HG02970 (cell line): ENCODE data around the gene SYT1.
A peak's percentile ranks its signal among the peaks of the same experiment; 100 is the strongest.

Source experiments
- ATAC-seq: cut with Tn5 transposase; IDR thresholded peaks from one replicate; pipeline ENCODE4 v1.9.1; 2021; ENCODE audit warnings: mild to moderate bottlenecking, moderate library complexity, moderate number of reproducible peaks; ENCODE audit not compliant: unreplicated experiment, low FRiP score

SYT1 gene

DNA sequence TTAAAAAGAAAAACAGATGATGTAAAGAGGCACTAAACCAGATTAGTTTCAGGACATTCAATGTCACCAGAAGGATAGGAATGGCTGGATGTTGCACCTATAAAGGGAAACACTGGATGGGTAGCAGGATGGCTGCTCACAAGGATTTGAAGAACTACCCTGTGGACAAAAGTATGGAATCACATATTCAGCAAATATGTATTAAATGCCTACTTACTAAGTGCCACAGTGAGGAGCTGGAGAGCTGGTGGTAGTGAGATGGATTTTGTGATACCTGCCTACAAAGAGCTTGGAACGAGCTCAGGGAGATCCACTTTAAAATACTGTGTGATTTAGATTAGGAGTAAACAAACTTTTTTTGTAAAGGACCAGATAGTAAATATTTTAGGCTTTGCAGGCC, 510.0 kb downstream of the SYT1 start:
- no peak for ATAC-seq

DNA sequence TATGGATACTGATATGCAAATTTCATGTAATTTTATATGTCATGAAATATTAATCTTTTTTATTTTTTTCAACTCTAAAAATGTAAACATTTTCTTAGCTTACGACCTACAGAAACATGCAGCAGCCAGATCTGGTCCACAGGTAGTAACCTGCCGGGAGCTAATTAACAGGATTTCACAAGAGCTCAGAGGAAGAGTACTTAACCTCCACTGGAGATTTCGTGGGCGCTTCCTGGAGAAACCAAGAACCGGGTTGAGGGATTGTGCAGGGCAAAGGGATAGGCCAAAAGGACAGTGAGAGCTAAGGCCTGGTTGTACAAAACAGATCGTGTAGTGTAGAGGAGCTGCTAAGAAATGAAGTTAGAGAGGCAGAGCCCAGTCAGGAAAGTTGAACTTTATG, 510.5 kb downstream of the SYT1 start:
- no peak for ATAC-seq

DNA sequence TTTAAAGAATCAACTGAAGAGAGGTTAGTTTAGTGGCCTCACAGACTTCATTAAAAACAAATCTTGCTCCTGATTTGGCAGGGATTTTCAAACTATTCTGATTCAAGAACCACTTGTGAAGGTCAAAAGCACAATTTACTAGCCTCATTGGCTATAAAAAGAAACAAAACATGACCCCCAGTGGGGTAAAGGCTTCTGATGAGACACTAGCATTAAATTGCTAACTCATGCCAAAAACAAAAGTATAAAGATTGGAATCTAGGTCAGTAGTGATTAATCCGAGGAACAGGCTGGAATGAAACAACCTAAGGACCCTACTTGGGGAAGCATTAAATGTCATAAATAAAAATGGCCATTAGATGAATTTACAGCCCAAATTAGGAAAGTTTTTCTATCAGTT, 513.9 kb downstream of the SYT1 start:
- no peak for ATAC-seq

DNA sequence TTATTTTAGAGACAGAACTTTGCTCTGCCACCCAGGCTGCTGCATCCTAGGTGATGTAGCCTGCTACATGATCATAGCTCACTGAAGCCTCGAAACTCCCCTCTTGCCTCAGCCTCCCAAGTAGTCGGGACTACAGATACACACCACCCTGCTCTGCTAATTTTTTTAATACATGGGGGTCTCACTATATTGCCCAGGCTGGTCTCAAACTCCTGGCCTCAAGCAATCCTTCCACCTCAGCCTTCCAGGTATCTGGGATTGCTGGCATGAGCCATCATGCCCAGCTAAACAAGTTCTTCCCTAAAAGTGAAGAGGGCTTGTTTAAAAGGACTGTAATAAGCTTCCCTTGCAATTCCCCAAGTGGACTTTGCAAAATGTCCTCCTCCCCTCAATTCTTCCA, 515.8 kb downstream of the SYT1 start:
- ATAC-seq: no peak

DNA sequence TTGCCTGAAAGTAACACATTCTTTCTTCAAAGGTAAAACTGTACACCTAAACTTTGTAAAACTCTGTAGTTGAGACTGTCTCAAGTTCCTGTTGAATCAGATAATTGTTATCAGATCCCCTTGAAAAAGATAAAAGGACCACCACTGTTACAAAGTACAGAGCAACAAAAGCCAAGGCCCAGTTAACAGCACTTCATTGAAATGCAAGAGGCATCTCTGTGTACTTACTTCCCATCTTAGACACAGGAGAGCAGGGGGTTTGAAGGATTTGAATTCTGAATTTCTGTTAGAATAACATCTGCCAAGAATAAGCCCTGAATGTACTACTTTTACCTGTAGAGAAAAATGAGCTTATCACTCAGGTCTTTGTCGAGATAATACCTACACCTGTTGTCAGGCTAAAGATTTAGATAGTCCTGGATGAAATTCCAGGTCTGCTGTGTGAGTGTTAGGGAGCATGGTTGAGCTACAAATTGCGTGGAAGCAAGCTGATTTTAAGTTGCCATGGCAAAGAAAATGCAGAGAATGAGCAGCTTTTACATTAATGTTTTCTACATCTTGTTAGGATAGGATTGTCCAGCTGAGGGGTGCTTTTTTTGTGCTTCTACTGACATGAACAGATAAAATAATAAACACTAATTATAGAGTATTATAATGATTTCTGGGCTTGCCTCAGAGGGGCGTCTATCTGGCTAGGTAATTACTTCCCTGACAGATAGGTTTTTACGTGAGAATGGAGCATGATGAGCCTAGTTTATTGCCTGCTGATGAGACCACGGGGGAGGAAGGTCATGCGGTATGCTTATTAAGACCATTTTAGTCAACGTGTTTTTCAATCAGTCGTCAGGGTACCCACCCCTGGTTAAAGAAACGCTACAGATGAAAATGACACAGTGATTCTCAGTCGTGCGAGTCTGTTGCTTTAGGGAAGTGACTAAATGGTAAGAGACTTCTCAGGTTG, 517.0 kb downstream of the SYT1 start:
- no peak for ATAC-seq

DNA sequence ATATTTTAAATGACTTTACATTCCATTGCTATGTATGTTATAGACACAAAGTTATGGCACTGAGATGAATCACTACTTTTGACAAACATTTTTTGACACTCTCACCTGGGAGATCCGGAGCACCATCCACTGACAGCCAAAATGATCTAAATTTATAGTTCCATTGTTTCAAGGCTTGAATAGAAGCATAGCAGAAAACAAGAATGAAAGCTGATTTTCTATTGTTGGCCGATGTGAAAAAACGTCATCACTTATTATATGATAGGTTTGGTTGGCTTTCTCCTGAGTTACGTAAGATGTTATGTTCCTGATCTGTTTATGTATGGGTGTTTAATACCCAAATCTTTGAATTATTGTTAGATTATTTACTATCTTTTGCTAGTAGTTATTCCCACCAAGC, 520.0 kb downstream of the SYT1 start:
- ATAC-seq: no peak

DNA sequence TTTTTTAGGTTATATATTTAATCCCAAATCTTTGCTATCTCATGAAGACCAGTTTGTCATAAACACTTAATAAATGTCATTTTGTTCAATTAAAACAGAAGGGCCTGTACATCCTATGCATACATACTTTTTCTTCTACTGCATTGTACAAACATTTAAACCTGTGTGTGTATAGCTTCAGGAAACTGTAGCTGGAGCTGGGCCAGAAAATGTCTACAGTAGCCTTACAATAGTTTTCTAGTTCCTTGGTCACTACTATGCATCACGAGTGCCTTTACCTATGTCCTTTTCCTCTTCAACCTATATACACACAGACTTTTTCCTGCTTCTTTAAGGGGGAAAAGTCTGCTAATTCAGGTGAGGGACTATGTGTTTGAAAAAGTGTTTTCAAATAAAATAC, 523.4 kb downstream of the SYT1 start:
- ATAC-seq: no peak

DNA sequence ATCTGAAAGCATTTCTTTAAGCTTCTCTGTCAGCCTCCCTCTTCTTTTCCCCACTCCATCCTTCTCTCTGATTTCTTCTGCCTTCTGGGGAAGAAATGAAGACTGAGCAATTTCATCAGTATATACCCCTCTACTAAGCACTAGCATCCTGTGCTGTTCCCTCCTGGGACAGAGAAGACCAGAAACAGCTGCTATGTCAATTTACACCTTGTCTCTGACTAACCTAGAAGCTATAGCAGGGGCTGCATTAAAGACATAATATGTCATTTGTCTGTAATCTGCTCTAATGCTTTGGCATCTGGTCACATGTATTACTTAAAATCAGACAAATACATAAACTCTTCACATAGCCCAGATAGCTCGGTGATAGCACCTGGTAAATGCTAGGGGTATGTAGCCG, 529.3 kb downstream of the SYT1 start:
- ATAC-seq: no peak

DNA sequence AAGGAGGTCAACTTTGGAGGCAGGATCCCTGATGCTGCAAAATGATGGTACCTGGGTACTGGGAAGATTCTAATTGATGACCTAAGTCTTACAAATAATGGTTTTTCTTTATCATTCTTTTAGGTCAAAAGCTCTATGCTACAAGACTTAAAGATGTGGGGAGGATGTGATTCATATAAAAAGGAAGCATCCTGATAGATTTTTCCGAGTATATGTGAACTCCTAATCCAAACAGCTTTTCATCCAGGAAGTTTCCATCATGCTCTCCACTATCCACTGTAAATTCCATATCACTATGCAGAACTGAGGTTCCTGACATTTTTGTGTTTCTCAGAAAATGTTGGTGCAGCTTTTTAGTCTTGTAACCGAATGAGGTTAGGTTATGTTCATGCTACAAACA, 533.0 kb downstream of the SYT1 start:
- ATAC-seq: no peak

DNA sequence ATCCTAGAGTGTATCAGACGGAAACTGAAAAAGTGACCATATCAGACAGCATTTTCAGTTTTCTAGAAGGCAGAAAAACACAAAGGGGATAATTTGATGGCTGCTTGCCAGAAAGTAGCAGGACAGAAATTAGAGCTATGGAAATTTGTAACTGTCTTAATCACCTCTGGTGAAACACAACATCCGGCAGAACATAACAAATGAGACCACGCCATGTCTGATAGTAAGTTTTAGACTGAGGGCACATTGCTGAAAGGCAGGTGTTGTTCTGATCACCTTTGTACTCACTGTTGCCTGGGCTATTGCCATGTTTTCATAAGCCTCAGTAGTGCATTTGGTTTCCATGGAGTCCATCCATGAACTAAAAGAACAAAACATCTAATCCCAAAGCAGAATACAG, 535.9 kb downstream of the SYT1 start:
- no peak for ATAC-seq

DNA sequence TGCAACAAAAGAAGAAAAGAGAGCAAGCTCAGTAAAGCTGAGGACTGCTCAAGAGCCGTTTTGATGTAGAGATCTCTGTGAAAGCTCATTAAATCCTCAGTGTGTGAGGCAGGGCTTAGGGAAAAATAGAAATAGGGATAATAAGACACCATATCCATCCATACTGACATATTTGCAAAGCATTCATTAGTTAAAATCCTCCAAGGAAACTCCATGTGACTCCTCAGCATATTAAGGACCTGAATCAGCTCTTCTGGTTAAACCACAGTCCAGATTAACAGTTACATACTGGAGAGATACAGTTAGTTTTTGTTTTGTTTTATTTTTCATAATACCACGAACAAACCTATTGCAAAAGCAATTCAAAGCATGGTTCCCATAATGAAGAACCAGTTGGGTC, 538.0 kb downstream of the SYT1 start:
- no peak for ATAC-seq

DNA sequence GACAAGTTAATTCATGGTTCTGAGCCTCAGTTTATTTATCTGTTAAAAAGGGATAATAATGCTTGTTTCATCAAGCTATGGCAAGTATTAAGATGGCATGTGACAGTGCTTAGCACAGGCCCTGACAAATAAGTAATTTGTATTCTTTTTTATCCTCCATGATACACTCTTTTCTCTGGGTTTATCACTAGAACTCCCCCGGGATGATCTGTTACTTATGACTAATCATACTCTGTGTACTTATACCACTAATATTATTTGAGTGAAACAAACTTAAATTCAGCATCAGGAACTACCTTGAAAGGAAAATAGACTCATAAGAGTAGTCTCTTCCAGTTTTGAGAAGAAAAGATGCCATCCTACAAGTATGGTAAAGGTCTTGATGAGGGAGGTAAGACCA, 542.4 kb downstream of the SYT1 start:
- ATAC-seq: no peak

DNA sequence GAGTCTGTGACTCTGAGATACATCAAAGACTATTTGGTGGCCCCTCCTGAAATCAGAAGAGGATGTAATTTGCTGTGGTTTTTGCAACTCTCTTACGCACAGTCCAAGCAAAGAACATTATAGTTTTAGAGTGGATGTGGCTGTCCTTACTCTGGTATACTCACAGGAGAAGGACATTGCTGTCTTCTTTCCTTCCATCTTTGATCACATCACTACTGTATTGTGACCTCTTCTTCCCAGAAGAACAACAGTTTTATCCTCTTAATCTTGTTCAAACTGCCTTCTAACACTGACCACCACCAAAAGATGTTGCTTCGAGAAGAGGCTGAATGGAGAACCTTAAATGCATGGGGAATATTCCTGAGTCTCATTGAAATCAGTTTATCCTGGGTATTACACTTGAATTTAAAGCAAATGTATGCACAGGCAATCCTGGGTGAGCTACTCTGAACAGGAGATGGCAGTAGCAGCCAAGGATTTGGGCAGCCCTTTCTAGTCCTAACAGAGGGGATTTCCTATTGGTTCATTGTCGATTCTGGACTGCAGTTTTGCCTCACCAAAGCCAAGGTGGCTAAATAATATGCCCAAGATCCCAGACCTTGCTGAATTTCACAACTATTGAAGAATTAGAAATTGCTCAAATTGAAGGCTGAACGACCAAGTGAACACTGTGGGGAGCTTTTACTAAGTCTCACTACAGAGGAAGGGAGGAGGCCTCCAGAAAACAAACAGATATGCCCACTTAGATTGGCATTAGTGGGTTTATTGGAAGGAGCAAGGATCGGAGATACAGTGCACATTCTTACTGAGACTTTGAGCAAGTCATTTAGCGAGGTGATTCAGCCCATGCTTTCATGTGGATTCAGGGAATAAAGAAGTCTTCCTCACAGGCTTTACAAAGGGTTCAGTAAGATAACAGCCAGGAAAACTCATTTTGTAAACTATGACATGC, 543.4 kb downstream of the SYT1 start:
- ATAC-seq: peak; percentile 71

DNA sequence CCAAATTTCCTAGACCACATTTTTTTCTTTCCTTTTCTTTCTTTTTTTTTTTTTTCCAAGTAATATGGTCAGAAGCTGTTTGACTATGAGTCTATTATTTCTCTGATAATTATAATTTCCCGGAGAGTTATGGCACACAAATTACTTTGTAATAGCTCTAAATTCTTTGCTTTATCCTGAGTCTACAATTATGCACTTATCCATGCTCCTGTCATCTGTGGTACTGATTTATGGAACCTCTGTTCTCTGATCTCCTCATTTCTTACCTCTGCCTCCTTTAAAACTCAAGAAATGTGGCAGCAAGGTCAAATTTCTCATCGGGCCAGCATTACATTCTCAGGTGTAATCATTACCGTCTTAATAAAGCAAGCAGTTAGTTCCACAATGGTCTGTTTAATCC, 544.1 kb downstream of the SYT1 start:
- ATAC-seq: no peak

DNA sequence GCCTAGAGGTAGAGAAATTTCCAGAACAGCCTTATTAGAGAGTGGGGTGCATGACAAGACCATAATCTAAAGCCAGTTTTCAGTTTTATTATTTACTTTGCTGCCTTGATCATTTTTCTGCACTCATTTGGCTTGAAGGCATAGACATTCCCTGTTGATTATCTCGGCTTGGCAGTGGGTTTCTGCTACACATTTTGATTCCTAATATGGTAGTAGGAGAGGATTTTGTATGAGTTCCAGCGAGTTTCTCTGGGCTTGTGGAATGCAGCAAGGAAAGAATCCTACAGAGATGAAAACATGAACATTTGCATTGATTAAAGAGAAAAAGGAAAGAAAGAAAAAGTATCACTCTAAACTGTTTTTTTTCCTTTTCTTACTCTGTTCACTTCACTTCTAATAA, 545.0 kb downstream of the SYT1 start:
- ATAC-seq: no peak

DNA sequence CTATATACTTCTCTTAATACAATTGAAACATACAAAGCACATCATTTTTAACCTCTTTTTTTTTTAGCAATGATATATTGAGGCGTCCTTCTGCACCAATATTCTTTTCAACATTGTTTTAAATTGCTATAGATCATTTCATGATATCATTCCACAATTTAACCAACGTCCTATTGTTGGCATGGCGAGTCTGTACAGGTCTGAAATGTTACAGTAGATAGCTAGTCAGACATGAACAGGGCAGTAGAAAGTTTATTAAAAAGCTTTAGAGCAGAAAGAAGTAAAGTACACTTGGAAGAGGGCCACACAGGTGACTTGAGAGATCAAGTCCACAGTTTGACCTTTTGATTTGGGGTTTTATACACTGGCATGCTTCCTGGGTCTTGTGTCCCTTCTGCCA, 547.2 kb downstream of the SYT1 start:
- ATAC-seq: no peak

DNA sequence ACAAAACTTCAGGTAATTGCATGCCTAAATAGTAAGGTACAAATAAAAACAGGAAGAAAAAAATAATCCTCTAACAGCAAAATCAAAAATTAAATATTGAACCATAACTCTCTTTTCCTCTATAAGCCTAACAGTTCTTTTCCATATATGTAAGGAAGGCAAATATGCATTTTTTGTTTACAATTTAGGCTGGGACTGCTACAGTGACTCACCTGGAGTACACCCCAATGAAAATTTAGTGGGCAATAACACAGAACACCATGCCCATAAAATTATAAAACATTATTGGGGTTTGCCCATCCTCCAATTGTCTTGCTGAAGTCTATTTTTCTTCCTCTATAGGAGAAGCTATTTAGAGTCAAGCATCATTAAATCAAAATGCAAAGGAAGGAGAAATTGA, 549.2 kb downstream of the SYT1 start:
- ATAC-seq: no peak

DNA sequence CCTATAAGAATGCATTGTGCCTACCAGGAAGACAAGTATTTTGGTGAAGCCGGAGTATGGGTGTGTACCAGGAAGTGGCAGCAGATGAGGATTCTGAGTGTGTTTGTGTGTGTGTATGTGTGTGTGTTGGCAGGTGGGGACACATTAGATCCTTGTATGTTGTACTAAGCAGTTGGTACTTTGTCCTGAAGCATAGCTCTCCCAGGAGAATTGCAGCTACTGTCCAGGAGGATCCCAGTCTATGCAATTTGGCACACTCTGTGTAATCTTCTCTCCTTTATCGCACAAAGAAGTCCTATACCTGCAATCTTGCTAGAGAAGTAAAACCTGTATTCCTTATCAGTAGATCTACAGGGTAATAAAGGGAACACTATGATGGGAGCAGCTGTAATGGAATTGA, 549.7 kb downstream of the SYT1 start:
- no peak for ATAC-seq

DNA sequence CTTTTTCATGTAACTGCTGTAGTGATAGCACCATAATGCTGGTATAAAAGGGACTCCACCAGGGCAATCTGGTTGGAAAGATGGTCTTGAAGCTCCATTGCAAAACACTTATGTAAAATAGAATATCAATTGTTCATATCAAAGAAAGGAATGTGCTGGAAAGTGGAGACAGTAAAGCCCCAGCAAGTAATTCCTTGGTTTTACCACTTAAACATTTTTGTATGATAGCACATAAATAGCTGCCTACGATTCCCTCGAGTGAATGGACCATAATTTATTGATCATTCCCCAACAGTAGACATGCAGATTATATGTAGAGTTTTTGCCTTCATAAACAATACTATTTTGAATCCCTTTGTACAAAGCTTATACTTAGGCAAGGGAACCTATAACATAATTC, 550.7 kb downstream of the SYT1 start:
- no peak for ATAC-seq

DNA sequence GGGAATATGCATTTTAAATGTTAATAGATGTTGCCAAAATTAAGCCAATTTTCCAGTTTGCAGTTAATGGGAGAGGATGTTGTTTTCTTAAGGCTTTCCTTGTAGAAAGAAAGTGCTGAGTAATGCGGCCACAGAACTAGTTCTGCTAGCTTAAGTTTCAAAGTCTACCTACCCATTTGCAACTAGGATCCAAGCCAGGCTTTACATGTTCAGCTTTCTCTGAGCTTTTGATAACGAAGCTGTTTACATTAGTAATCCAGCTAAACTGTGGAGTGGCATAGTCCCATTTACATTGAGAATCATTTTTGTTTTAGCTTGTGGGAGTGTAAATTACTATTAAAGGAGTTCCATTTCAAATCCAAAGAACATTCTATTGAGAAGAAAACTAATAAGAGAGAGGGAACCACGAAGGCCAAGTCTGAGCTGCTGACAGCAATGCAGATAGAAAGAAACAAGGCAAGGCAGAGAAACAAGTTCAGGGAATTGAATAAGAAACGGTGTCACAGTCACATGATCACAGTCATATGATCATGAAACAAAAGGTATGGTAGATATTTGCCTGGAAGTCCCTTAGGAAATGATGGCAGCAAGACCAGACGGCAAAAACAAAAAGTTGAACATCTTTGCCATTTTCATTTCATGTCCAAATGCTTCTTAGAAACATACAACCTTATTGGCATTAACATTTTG, 551.3 kb downstream of the SYT1 start:
- ATAC-seq: no peak

DNA sequence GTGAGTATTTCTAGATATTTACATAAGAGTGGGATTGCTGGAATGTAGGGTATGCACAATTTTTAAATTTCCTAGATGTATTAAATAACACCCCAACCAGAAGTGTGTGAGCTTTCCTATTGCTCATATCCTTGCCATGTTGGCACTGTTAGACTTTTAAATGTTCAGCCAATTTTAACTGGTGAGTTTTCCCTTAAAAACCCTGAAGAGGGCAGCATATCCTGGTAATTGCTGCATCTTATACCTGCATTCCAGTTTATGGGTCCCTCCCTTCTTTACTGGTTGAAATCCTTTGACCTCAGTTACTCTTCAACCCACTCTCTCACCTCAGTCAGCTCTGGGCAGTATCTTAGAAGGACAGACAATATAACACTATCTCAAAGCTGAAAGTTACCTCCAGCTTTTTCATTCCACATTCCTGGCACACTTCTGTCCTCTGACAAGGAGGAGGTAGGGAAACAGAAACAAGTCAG, 555.6 kb downstream of the SYT1 start:
- no peak for ATAC-seq
